PFSK-1 (cell line): ENCODE results near the gene STARD7.

Experiments
- FOXP2 ChIP-seq: optimal IDR thresholded peaks from 2 replicates; pipeline ENCODE3; 2011; ENCODE audit warnings: borderline replicate concordance, control low read depth, inconsistent platforms; ENCODE audit not compliant: insufficient read depth; ENCODE audit errors: extremely low read length, extremely low read depth
- POLR2AphosphoS5 ChIP-seq: IDR thresholded peaks from 2 replicates; pipeline ENCODE4 v1.6.1; 2012; ENCODE audit warnings: low read depth, mild to moderate bottlenecking, control low read depth, low read length, moderate library complexity
- SIN3A ChIP-seq: IDR thresholded peaks from 2 replicates; pipeline ENCODE4 v1.6.1; 2012; ENCODE audit warnings: mild to moderate bottlenecking, low read length, moderate library complexity, borderline replicate concordance; ENCODE audit not compliant: insufficient read depth
- TAF1 ChIP-seq: IDR thresholded peaks from 2 replicates; pipeline ENCODE4 v1.6.1; 2012; ENCODE audit warnings: low read length, control low read depth, borderline replicate concordance; ENCODE audit not compliant: insufficient read depth
- TF ChIP-seq, protein P1 (sequence below), 2 experiments: IDR thresholded peaks; 2 replicates each; pipeline versions ENCODE4 v1.6.1 to v1.8.0; 2011 to 2012; ENCODE audit warnings: low read depth in 2 of 2, low read length in 2 of 2, control low read depth in 1 of 2, inconsistent platforms in 1 of 2, mild to moderate bottlenecking in 1 of 2, moderate library complexity in 1 of 2; ENCODE audit not compliant: insufficient read depth in 1 of 2

The STARD7 gene

GRCh38 chr2:96188821-96189526 lies 19.7 kb downstream of the STARD7 start:
- TF ChIP-seq POLR2AphosphoS5 (no peak), FOXP2 (no peak), TAF1 (no peak), SIN3A (no peak)
- TF ChIP-seq, protein P1, sequence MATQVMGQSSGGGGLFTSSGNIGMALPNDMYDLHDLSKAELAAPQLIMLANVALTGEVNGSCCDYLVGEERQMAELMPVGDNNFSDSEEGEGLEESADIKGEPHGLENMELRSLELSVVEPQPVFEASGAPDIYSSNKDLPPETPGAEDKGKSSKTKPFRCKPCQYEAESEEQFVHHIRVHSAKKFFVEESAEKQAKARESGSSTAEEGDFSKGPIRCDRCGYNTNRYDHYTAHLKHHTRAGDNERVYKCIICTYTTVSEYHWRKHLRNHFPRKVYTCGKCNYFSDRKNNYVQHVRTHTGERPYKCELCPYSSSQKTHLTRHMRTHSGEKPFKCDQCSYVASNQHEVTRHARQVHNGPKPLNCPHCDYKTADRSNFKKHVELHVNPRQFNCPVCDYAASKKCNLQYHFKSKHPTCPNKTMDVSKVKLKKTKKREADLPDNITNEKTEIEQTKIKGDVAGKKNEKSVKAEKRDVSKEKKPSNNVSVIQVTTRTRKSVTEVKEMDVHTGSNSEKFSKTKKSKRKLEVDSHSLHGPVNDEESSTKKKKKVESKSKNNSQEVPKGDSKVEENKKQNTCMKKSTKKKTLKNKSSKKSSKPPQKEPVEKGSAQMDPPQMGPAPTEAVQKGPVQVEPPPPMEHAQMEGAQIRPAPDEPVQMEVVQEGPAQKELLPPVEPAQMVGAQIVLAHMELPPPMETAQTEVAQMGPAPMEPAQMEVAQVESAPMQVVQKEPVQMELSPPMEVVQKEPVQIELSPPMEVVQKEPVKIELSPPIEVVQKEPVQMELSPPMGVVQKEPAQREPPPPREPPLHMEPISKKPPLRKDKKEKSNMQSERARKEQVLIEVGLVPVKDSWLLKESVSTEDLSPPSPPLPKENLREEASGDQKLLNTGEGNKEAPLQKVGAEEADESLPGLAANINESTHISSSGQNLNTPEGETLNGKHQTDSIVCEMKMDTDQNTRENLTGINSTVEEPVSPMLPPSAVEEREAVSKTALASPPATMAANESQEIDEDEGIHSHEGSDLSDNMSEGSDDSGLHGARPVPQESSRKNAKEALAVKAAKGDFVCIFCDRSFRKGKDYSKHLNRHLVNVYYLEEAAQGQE (IDR thresholded peaks at IDR 0.05; ENCODE audit: insufficient read depth in 1 of 2, low read depth in 2 of 2, low read length in 2 of 2) = no peak

DNA sequence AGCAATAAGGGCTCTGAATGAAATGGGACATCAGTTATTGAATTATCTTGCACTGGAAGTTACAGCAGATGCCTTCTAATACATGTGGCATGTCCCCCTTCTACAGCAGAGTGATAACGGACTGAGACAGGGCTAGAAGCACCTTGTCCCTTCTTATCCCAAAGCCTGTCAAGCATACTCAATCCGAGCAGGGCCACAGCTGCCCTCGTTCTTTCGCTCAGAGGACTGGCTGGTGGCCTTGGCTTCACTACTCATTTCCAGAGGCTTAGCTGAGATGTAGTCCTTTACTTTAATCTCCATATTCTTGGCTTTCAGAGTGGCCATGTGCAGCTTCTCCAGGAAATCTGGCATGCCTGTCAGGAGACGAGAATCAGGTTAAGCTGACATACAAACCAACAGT lies 22.1 kb downstream of the STARD7 start:
- TF ChIP-seq POLR2AphosphoS5 (no peak), TAF1 (no peak), FOXP2 (no peak), SIN3A (no peak)
- TF ChIP-seq, protein P1 (IDR thresholded peaks at IDR 0.05; ENCODE audit: insufficient read depth in 1 of 2, low read depth in 2 of 2, low read length in 2 of 2) = no peak

- TF ChIP-seq SIN3A (no peak), POLR2AphosphoS5 (no peak), TAF1 (no peak), FOXP2 (no peak)
- TF ChIP-seq, protein P1 (IDR thresholded peaks at IDR 0.05; ENCODE audit: insufficient read depth in 1 of 2, low read depth in 2 of 2, low read length in 2 of 2) = no peak
Observed at GRCh38 chr2:96185516-96185915, 23.1 kb downstream of the STARD7 start.

DNA sequence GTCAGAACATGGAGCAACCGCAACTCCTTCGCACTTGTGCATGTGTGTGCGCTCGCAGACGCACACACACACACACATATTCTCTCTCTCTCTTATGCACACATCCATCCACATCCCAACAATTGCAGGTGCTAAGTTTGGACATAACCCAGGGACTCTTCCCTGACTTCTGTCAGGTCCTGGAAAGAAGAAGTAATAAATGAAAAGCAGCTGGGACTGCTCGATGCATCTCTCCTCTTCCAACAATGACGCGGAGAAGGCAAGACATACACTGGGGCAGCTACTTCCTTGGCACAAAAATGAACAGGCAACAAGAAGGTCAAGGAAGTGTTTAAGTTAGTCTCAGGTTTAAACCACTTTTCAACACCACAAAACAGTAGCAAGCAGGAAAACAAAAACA lies 23.6 kb downstream of the STARD7 start:
- TF ChIP-seq TAF1 (no peak), SIN3A (no peak), POLR2AphosphoS5 (no peak), FOXP2 (no peak)
- TF ChIP-seq, protein P1 (IDR thresholded peaks at IDR 0.05; ENCODE audit: insufficient read depth in 1 of 2, low read depth in 2 of 2, low read length in 2 of 2) = no peak
